HepG2 (cell line): ENCODE results near the gene GSAP.

Source experiments
- CTCF ChIP-seq: sonication (generic); formaldehyde crosslinking; IDR thresholded peaks from 2 replicates; pipeline ENCODE4 v1.5.0; 2020; ENCODE audit warnings: mild to moderate bottlenecking, missing genetic modification reagents, moderate library complexity
- ELF4 ChIP-seq: sonication (generic); formaldehyde crosslinking; IDR thresholded peaks from 2 replicates; pipeline ENCODE4 v1.5.0; 2020; ENCODE audit warnings: missing genetic modification reagents, mild to moderate bottlenecking, moderate library complexity, borderline replicate concordance
- FOXJ3 ChIP-seq: sonication (generic); formaldehyde crosslinking; IDR thresholded peaks from 2 replicates; pipeline ENCODE4 v1.4.0; 2020; ENCODE audit warnings: missing genetic modification reagents, mild to moderate bottlenecking, borderline replicate concordance
- FOXK1 ChIP-seq: sonication (generic); formaldehyde crosslinking; IDR thresholded peaks from 2 replicates; pipeline ENCODE4 v1.4.0; 2020; ENCODE audit warnings: low read depth, missing genetic modification reagents, borderline replicate concordance

- TF ChIP-seq CTCF (CRISPR knock-in tag): no peak
- no peak for TF ChIP-seq ELF4 (CRISPR knock-in tag)
- no peak for TF ChIP-seq FOXK1
- no peak for TF ChIP-seq FOXJ3 (CRISPR knock-in tag)
These were observed 2.2 kb downstream of the GSAP start for GRCh38 chr7:77413861-77414424.
